ENCODE results near the gene LACTB.
A peak's percentile ranks its signal among the peaks of the same experiment; 100 is the strongest.

Gene LACTB

DNA sequence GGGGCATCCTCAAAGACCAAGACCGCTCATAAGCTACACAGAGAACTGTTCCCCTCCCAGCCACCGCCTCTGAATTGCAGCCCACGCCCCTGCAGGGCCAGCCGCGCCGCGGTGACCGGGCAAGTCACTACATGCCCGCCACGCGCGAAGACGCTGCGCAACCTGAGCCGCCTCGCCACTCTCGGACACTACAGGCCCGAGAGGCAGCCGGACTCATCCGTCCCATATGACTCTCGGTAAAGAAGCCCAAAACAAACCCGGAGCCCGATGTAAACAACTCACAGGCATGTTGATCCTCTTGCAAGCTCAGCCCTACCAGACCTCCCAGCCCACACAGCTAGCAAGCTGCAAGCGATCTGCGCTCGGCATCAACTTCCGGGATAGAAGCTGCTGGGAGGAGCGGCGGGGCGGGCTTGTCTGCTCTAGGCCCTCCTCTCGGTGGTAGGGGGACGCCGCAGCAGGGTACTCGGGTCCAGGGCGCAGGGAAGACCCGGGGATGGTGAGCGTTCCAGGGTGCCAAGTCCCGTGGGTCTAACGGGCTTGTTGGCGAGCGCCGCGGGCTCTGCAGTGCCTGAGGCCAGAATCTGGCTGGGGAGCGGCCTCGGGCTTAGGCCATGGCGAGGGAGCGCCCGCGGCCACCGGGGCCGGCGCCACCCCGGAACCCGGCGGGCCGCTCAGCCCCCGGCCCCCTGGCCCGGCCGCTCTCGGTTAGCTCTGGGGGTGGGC lies 35.6 kb downstream of the LACTB start, which contains the start of gene RPS27L:
Gene RPS27L, minus strand, starts transcription at position 360 of the 726 bp plus-strand sequence. Its CDS starts 72 bp downstream, at position 288.
- Histone ChIP-seq H3K27ac (ENCODE audit: low read depth, low read length) (peak within 1 kb of the TSS; percentile 94), H3K9ac (ENCODE audit: low read length) (peak within 1 kb of the TSS; percentile 96), H3K4me1 (ENCODE audit: control insufficient read depth, insufficient read depth, low read length) (0 out of 2 replicates have a peak, but pooled peaks cover 3% of the 10 kb centered on the region), H3K27me3 (ENCODE audit: control insufficient read depth, insufficient read depth, low read length) (no peaks in the 10 kb centered on the region), H3K9me3 (ENCODE audit: control insufficient read depth, insufficient read depth, low read depth, low read length) (0 out of 2 replicates have a peak, but pooled peaks cover 3% of the 10 kb centered on the region), H3K4me3 (ENCODE audit: low read depth, low read length) (peak within 1 kb of the TSS; percentile 99), H3K36me3 (ENCODE audit: control insufficient read depth, insufficient read depth, low read length) (peaks cover 26% of the 10 kb centered on the region)

DNA sequence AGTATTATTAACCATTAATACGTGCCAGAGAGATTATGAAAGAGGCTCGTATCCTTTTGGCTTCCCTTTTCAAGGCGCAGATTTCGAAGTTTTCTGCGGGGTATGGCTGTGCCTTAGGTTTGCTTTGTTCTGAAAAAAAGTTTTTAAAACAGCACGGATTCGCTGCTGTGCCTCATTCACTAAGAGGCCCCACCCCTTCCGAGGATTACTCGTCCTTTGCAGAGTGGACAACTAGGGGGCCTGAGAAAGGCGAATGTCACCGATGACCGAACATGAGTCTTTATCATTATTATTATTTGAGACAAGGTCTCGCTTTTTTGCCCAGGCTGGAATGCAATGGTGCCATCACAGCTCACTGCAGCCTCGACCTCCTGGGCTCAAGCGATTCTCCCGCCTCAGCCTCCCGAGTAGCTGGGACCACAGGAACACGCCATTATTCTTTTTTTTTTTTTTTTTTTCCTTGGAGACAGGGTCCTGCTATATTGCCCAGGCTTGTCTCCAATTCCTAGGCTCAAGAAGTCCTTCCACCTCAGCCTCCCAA lies 36.3 kb downstream of the LACTB start:
- peak overlapping the region; percentile 96 for H3K9ac ChIP-seq (ENCODE audit: low read length)

DNA sequence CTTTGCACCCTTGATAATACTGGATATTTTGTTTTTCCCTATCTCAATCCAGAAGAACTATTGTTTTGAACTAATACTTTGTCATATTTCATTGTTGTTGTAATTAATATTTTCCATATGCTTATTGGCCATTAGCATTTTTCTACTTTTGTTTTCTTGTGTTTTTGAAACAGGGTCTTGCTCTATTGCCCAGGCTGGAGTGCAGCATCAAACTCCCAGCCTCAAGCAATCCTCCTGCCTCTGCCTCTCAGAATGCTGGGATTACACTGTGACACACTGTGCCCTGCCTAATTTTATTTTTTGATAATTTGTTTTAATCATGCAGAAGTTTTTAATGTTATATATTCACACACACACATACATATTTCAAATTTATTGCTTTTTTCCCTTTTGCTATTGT lies 39.0 kb downstream of the LACTB start:
- 0 out of 2 replicates have a peak, but pooled peaks cover under 1% of the 10 kb centered on the region for H3K36me3 ChIP-seq (ENCODE audit: control insufficient read depth, insufficient read depth, low read length)
- H3K9ac ChIP-seq (ENCODE audit: low read length) = no peak overlapping the region
- 0 out of 2 replicates have a peak, but pooled peaks cover 3% of the 10 kb centered on the region for H3K9me3 ChIP-seq (ENCODE audit: control insufficient read depth, insufficient read depth, low read depth, low read length)

More for the DNA sequence above, 36.3 kb downstream of the LACTB start:
- 0 out of 2 replicates have a peak, but pooled peaks cover 3% of the 10 kb centered on the region for H3K4me1 ChIP-seq (ENCODE audit: control insufficient read depth, insufficient read depth, low read length)
- H3K36me3 ChIP-seq (ENCODE audit: control insufficient read depth, insufficient read depth, low read length) = peaks cover 21% of the 10 kb centered on the region
- H3K4me3 ChIP-seq (ENCODE audit: low read depth, low read length) = peak overlapping the region; percentile 99
- peak overlapping the region; percentile 94 for H3K27ac ChIP-seq (ENCODE audit: low read depth, low read length)
- no peaks in the 10 kb centered on the region for H3K27me3 ChIP-seq (ENCODE audit: control insufficient read depth, insufficient read depth, low read length)
- H3K9me3 ChIP-seq (ENCODE audit: control insufficient read depth, insufficient read depth, low read depth, low read length) = 0 out of 2 replicates have a peak, but pooled peaks cover 3% of the 10 kb centered on the region

DNA sequence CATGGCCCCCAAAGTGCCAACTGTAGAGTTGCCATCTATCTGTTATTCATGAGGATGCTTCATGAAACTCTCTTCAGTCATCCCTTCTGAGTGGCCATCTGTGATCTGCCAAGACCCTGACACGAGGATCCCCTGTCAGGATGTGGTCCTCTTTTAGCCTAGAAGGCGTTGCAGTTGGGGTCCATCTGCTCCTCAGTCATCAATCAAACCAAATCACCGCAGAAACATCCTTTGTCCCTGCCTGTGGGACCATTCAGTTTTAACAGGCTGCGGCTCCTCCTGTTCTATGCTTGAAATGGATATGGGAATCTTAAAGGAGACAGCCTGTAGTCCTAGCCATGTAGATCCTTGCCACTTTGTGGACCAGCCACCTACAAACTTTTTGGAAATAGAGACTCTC lies 41.6 kb downstream of the LACTB start:
- Histone ChIP-seq H3K4me3 (ENCODE audit: low read depth, low read length) (no peak overlapping the region), H3K9me3 (ENCODE audit: control insufficient read depth, insufficient read depth, low read depth, low read length) (peaks cover 6% of the 10 kb centered on the region; the same call in 1 of the 2 replicates)

More for the DNA sequence above, 39.0 kb downstream of the LACTB start:
- H3K27ac ChIP-seq (ENCODE audit: low read depth, low read length) = no peak overlapping the region
- no peaks in the 10 kb centered on the region for H3K27me3 ChIP-seq (ENCODE audit: control insufficient read depth, insufficient read depth, low read length)
- H3K4me1 ChIP-seq (ENCODE audit: control insufficient read depth, insufficient read depth, low read length) = peaks cover 3% of the 10 kb centered on the region; the same call in 1 of the 2 replicates
- no peak overlapping the region for H3K4me3 ChIP-seq (ENCODE audit: low read depth, low read length)

DNA sequence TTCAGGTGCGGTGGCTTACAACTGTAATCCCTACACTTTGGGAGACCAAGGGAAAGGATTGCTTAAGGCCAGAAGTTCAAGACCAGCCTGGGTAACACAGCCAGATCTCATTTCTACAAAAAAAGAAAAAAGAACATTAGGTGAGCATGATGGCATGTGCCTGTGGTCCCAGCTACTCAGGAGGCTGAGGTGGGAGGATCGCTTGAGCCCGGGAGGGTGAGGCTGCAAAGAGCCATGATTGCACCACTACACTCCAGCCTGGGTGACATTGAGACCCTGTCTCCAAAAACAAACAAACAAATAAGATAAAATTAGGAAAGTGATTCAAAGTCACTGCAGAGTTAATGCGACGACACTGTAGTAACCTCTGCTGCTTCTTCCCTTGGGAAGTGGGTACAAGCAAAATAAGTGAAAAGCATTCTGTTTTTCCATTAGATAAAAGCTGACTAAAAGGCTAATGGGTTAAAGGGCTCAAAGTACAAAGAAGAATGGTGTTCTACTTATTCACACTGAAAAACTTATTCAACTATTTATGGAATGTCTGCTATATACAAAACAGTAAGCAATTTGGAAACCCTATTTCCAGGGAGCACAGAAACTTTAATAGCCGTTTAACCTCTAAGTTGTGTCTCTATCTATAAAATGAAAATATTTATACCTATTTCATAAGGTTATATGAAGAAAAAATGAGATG lies 43.7 kb downstream of the LACTB start:
- Histone ChIP-seq H3K4me1 (ENCODE audit: control insufficient read depth, insufficient read depth, low read length) (no peaks in the 10 kb centered on the region; the same call in 1 of the 2 replicates), H3K9ac (ENCODE audit: low read length) (no peak overlapping the region), H3K4me3 (ENCODE audit: low read depth, low read length) (no peak overlapping the region), H3K36me3 (ENCODE audit: control insufficient read depth, insufficient read depth, low read length) (no peaks in the 10 kb centered on the region), H3K27ac (ENCODE audit: low read depth, low read length) (no peak overlapping the region), H3K27me3 (ENCODE audit: control insufficient read depth, insufficient read depth, low read length) (no peaks in the 10 kb centered on the region), H3K9me3 (ENCODE audit: control insufficient read depth, insufficient read depth, low read depth, low read length) (peaks cover 4% of the 10 kb centered on the region; the same call in 1 of the 2 replicates)

More for the DNA sequence above, 41.6 kb downstream of the LACTB start:
- Histone ChIP-seq H3K27me3 (ENCODE audit: control insufficient read depth, insufficient read depth, low read length) (no peaks in the 10 kb centered on the region), H3K36me3 (ENCODE audit: control insufficient read depth, insufficient read depth, low read length) (no peaks in the 10 kb centered on the region), H3K9ac (ENCODE audit: low read length) (no peak overlapping the region), H3K27ac (ENCODE audit: low read depth, low read length) (no peak overlapping the region), H3K4me1 (ENCODE audit: control insufficient read depth, insufficient read depth, low read length) (no peaks in the 10 kb centered on the region; the same call in 1 of the 2 replicates)

DNA sequence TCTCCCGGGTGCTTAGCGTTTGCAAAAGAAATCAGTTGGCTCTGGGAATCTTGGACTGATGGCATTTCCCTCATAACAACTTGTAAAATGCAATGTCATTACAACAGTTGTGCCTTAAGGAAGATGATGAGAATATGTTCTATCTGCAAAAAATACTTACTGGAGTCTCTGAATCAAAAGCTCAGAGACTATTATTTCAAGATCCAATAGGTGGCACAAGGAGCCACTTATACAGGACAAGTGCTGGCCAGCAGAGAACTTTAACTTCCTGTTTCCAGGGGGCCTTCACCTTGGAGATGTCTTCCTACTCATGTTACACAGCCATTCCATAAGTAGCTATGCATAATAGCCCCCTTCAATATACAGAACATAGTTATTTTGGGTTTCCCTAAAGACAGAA lies 44.6 kb downstream of the LACTB start:
- Histone ChIP-seq H3K9me3 (ENCODE audit: control insufficient read depth, insufficient read depth, low read depth, low read length) (peaks cover 4% of the 10 kb centered on the region; the same call in 1 of the 2 replicates), H3K27ac (ENCODE audit: low read depth, low read length) (no peak overlapping the region), H3K9ac (ENCODE audit: low read length) (no peak overlapping the region), H3K4me1 (ENCODE audit: control insufficient read depth, insufficient read depth, low read length) (no peaks in the 10 kb centered on the region; the same call in 1 of the 2 replicates), H3K4me3 (ENCODE audit: low read depth, low read length) (no peak overlapping the region), H3K36me3 (ENCODE audit: control insufficient read depth, insufficient read depth, low read length) (no peaks in the 10 kb centered on the region), H3K27me3 (ENCODE audit: control insufficient read depth, insufficient read depth, low read length) (no peaks in the 10 kb centered on the region)

DNA sequence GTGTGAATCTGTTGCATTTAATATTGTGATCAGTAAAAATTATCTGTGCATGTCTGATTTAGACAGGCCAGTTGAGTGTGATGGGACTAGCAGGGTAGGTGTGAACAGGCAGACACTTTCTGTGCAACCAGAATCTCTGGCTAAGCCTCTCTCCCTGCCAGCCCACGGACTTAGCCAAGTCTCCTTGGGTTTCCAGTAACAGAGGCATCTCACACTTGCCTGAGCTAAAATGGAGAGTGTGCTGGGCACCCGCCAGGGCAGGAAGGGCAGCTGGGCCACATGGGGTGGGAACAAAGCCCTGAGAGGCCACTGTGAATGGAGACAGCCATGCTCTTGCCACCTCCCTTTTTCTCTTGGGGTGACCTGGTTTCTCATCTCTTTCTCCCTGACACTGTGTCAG lies 48.1 kb downstream of the LACTB start:
- no peak overlapping the region for H3K9ac ChIP-seq (ENCODE audit: low read length)
- H3K27ac ChIP-seq (ENCODE audit: low read depth, low read length) = no peak overlapping the region
- no peak overlapping the region for H3K4me3 ChIP-seq (ENCODE audit: low read depth, low read length)
- no peaks in the 10 kb centered on the region for H3K27me3 ChIP-seq (ENCODE audit: control insufficient read depth, insufficient read depth, low read length)
- no peaks in the 10 kb centered on the region for H3K36me3 ChIP-seq (ENCODE audit: control insufficient read depth, insufficient read depth, low read length)
- H3K4me1 ChIP-seq (ENCODE audit: control insufficient read depth, insufficient read depth, low read length) = peaks cover 8% of the 10 kb centered on the region
- peaks cover 4% of the 10 kb centered on the region; the same call in 1 of the 2 replicates for H3K9me3 ChIP-seq (ENCODE audit: control insufficient read depth, insufficient read depth, low read depth, low read length)

DNA sequence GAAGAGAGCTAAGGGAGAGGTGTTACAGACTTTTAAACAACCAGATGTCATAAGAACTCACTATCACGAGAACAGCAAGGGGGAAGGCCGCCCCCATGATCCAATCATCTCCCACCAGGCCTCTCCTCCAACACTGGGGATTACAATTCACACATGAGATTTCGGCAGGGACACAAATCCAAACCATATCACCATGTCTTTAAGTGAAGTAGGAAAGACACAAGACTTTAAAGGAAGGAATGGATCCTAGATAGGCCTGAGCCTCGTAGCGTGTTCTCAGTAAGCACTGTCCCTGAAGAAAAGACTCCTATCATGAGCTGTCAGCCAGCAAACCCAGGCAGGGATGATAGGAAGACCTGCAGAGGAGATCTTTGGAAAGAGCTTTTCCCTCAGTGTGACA lies 50.7 kb downstream of the LACTB start:
- Histone ChIP-seq H3K27ac (ENCODE audit: low read depth, low read length) (no peak overlapping the region), H3K9me3 (ENCODE audit: control insufficient read depth, insufficient read depth, low read depth, low read length) (no peaks in the 10 kb centered on the region), H3K4me3 (ENCODE audit: low read depth, low read length) (no peak overlapping the region), H3K27me3 (ENCODE audit: control insufficient read depth, insufficient read depth, low read length) (no peaks in the 10 kb centered on the region), H3K4me1 (ENCODE audit: control insufficient read depth, insufficient read depth, low read length) (peaks cover 8% of the 10 kb centered on the region), H3K36me3 (ENCODE audit: control insufficient read depth, insufficient read depth, low read length) (no peaks in the 10 kb centered on the region), H3K9ac (ENCODE audit: low read length) (no peak overlapping the region)

DNA sequence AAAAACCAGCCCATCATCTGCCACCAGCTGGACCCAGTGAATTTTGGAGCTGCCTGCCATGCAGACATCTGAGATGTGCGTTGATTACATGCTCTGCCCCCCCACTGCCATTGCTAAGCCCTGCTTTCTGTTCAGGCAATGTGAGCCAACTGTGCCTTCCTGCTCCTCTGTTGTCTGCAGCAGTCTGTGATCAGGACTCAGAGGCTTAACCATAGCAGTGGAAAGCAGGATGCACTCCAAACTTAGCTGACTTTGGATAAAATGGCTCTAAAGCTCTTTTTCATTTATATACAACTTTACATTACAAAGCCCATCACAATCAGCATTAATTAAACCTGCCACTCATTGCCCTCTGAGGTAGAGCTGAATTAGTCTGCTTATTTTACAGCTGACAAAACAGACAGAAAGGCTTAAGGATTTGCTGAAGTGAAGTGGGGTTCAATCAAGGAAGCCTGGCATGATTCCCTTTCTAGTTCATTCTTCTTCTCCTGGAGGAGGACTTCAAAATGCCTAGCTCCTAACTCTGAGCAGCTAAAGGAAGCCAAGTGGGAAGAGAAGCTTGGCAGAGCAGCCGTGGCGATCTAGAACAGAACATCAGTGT lies 51.3 kb downstream of the LACTB start:
- H3K9ac ChIP-seq (ENCODE audit: low read length) = no peak overlapping the region
- H3K4me3 ChIP-seq (ENCODE audit: low read depth, low read length) = no peak overlapping the region
- H3K27ac ChIP-seq (ENCODE audit: low read depth, low read length) = no peak overlapping the region
- no peaks in the 10 kb centered on the region for H3K27me3 ChIP-seq (ENCODE audit: control insufficient read depth, insufficient read depth, low read length)
- peaks cover 8% of the 10 kb centered on the region for H3K4me1 ChIP-seq (ENCODE audit: control insufficient read depth, insufficient read depth, low read length)
- H3K9me3 ChIP-seq (ENCODE audit: control insufficient read depth, insufficient read depth, low read depth, low read length) = no peaks in the 10 kb centered on the region
- H3K36me3 ChIP-seq (ENCODE audit: control insufficient read depth, insufficient read depth, low read length) = no peaks in the 10 kb centered on the region

DNA sequence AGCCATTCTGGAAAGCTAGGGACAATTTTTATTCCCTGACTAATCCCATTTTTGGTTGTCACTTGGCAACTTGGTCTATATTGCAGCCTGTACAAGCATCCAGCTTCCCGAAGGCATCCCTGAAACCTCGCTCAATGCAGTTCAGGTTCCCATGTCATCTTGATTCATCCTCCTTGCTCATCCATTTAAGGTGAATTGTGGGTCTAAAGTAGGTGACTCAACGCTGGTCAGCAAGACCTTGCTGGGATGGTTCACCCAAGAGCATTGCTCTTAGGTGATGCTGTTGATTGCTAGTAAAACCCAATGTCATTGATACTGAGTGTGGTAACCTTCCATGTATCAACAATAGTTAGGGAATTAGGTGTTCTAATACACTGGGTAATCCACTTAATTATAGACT lies 54.6 kb downstream of the LACTB start:
- no peak overlapping the region for H3K27ac ChIP-seq (ENCODE audit: low read depth, low read length)
- peaks cover 8% of the 10 kb centered on the region for H3K4me1 ChIP-seq (ENCODE audit: control insufficient read depth, insufficient read depth, low read length)
- H3K9me3 ChIP-seq (ENCODE audit: control insufficient read depth, insufficient read depth, low read depth, low read length) = no peaks in the 10 kb centered on the region
- H3K27me3 ChIP-seq (ENCODE audit: control insufficient read depth, insufficient read depth, low read length) = no peaks in the 10 kb centered on the region
- no peak overlapping the region for H3K4me3 ChIP-seq (ENCODE audit: low read depth, low read length)
- H3K36me3 ChIP-seq (ENCODE audit: control insufficient read depth, insufficient read depth, low read length) = no peaks in the 10 kb centered on the region
- H3K9ac ChIP-seq (ENCODE audit: low read length) = no peak overlapping the region

Measured in HUES6 (cell line).